Eye (tissue), 1 donor: ENCODE results near the gene NXPH3.
A peak's percentile ranks its signal among the peaks of the same experiment; 100 is the strongest.
"Not testable (repeated sequence)": the region's sequence is repeated elsewhere in the genome, so short reads cannot be mapped to it uniquely, and the experiment has no call there.

ENCODE experiments used
- DNase-seq: peaks from one replicate; pipeline ENCODE4 v3.0.0-alpha.2; 2015

The NXPH3 gene

GRCh38 chr17:49554694-49555494, 20.8 kb upstream of the NXPH3 start:
- DNase-seq = no peak

- no peak for DNase-seq
Observed at GRCh38 chr17:49555495-49556222, 20.0 kb upstream of the NXPH3 start.

GRCh38 chr17:49556223-49556943, 19.3 kb upstream of the NXPH3 start:
- peak; percentile 93 for DNase-seq

- peak; percentile 80 for DNase-seq
Observed at GRCh38 chr17:49557312-49558024, 18.2 kb upstream of the NXPH3 start.

- DNase-seq = no peak
Observed at GRCh38 chr17:49564638-49565037, 11.0 kb upstream of the NXPH3 start.

GRCh38 chr17:49565948-49566491, 9.7 kb upstream of the NXPH3 start:
- DNase-seq = no peak

GRCh38 chr17:49566668-49567071, 9.0 kb upstream of the NXPH3 start:
- DNase-seq = no peak

GRCh38 chr17:49567104-49567521, 8.6 kb upstream of the NXPH3 start:
- DNase-seq = no peak

GRCh38 chr17:49567871-49568694, 7.6 kb upstream of the NXPH3 start:
- peak; percentile 91 for DNase-seq

- not testable (repeated sequence) for DNase-seq
Observed at GRCh38 chr17:49568695-49569047, 7.0 kb upstream of the NXPH3 start.

- DNase-seq = no peak
Observed at GRCh38 chr17:49570540-49571242, 5.0 kb upstream of the NXPH3 start.

GRCh38 chr17:49571283-49571682, 4.4 kb upstream of the NXPH3 start:
- no peak for DNase-seq

- DNase-seq = no peak
Observed at GRCh38 chr17:49571764-49572163, 3.9 kb upstream of the NXPH3 start.

- no peak for DNase-seq
Observed at GRCh38 chr17:49572226-49572625, 3.4 kb upstream of the NXPH3 start.

- DNase-seq = no peak
Observed at GRCh38 chr17:49572806-49573420, 2.8 kb upstream of the NXPH3 start.

- DNase-seq = no peak
Observed at GRCh38 chr17:49573510-49574322, 2.0 kb upstream of the NXPH3 start.

GRCh38 chr17:49574323-49574781, 1.3 kb upstream of the NXPH3 start:
- DNase-seq = no peak

- DNase-seq = no peak
Observed at GRCh38 chr17:49574945-49575678, 559 bp upstream of the NXPH3 start.
